ENCODE results near the gene ADGRV1.

DNA sequence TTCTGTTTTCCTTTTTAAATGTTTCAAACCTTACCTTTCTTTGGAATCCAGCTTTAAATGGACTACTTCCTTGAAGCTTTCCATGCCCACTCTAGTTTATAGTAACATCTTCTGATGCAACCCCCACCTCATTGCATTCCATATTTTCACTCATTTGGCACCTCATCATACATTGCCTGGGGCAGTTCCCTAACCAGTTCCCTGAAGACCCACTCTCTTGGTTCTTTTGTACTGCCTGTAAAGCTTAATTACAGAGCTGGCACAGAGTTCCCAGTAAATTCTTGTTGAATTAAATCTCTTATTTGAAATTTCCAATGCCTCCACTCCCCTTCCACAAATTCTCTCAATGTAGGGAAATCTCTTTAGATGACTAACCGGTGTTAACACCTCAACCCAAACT lies 567.3 kb downstream of the ADGRV1 start:
- TF ChIP-seq POLR2AphosphoS5 (IDR thresholded peaks at IDR 0.05; ENCODE audit: low read depth, low read length) (no peak), POLR2A (IDR thresholded peaks at IDR 0.05; ENCODE audit: low read depth, low read length) (no peak), TAF1 (IDR thresholded peaks at IDR 0.05; ENCODE audit: borderline replicate concordance, low read depth, low read length) (no peak)
